COLO668 (cell line): ENCODE measurements around the gene PLCXD1.
"Not testable (repeated sequence)": the region's sequence is repeated elsewhere in the genome, so short reads cannot be mapped to it uniquely, and the experiment has no call there.

Source experiments
- DNase-seq: peaks from one replicate; lab custom pipeline; 2025; ENCODE audit not compliant: unreplicated experiment; lab: John Stamatoyannopoulos, UW

The PLCXD1 gene

DNA sequence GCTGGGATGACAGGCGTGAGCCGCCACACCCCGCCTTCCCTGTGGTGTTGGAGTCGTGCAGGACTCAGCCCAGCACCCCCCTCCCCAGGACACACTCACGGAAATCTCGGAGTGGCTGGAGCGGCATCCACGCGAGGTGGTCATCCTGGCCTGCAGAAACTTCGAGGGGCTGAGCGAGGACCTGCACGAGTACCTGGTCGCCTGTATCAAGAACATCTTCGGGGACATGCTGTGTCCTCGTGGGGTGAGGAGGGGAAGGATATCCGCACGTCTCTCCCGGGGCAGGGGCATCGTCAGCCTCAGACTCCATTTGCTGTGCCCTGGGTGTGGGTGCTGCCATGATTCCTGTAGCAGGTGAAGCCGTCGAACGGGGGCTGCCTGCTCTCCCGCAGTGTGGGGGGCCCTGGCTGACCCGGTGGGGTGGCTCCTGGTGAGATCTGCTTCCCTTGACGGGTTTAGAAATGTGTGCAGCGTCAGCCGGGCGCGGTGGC, 10.3 kb downstream of the PLCXD1 start:
- no peak for DNase-seq

DNA sequence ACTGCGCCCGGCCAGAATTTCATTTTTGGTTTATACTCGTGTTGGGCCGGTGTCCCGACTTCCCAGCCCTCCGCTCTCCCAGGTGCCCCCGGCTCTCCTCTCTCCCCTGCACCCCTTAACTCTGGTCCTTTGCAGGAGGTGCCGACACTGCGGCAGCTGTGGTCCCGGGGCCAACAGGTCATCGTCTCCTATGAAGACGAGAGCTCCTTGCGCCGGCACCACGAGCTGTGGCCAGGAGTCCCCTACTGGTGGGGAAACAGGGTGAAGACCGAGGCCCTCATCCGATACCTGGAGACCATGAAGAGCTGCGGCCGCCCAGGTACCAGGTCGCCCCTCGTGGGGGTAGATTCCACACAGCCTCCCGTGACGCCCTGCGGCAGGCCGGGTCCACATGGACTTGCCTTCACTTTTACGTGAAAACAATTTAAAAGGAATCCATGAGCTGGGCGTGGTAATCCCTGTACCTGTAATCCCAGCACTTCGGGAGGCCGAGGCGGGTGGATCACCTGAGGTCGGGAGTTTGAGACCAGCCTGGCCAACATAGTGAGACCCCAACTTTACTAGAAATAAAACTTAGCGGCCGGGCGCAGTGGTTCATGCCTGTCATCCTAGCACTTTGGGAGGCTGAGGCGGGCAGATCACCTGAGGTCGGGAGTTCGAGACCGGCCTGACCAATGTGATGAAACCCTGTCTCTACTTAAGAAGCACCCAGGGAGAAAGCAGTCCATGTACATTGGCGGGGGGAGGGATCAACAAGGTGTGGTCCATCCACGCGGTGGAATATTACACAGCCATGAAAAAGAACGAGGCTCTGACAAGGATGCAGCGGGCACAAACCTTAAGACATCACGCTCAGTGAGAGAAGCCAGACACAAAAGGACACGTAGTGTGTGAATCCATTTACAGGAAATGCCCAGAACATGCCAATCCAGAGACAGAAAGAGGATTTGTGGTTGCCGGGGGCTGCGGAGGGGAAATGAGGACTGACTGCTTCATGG, 12.0 kb downstream of the PLCXD1 start:
- no peak for DNase-seq

DNA sequence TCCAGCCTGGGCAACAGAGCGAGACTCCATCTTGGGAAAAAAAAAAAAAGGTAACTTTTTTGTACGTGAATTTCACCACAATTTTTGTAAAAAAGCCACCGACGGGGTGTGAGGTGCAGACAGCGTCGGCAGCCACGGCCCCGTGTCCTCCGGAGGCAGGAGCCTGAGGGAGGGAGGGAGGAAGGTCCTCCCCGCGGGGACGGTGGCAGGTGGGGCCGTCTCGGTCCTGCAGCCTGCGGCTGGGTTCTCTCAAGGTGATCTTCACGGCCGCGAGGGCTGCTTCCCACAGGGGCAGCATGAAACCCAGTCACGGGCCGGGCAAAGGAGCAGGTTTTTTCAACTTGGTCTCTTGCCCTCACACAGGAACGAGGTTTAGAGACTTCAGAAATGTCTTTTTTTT, 14.0 kb downstream of the PLCXD1 start:
- no peak for DNase-seq

DNA sequence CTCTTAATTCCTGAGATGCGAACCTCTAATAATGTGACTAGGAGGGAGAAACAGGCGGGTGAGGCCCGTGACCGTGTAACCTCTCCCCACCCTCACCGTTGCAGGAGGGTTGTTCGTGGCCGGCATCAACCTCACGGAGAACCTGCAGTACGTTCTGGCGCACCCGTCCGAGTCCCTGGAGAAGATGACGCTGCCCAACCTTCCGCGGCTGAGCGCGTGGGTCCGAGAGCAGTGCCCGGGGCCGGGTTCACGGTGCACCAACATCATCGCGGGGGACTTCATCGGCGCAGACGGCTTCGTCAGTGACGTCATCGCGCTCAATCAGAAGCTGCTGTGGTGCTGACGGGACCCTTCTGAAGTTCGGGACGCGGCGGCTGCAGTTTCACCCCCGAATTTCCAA, 17.8 kb downstream of the PLCXD1 start:
- DNase-seq: no peak

DNA sequence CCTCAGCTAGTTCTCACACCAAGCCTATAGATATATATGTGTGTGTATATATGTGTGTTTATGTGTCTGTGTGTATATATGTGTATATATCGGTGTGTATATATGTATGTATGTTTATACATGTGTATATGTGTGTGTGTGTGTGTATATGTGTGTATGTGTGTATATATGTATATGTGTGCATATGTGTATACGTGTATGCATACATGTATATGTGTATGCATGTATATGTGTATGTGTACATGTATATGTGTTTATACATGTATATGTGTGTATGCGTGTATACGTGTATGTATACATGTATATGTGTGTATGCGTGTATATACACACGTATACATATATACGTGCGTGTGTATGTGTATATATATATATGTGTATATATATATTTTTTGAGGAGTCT, 19.2 kb downstream of the PLCXD1 start:
- DNase-seq: no peak

DNA sequence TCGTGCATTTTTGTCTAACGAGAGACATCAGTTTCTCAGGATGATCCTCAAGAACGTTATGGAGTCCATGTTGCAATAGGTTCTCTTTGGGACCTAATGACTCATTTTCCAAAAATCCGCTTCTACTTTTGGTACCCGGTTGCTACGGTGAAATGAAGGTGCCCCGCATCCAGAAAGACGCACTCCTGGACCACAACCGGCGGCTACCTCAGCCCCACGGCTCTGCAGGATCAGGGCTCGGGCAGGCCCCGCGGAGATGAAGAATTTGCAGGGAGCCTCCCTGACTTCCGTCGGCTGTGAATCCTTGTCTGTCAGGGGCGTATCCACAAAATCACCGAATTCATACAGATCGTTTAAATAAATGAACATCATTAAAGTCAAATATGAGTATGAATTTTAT, 21.8 kb downstream of the PLCXD1 start:
- no peak for DNase-seq

DNA sequence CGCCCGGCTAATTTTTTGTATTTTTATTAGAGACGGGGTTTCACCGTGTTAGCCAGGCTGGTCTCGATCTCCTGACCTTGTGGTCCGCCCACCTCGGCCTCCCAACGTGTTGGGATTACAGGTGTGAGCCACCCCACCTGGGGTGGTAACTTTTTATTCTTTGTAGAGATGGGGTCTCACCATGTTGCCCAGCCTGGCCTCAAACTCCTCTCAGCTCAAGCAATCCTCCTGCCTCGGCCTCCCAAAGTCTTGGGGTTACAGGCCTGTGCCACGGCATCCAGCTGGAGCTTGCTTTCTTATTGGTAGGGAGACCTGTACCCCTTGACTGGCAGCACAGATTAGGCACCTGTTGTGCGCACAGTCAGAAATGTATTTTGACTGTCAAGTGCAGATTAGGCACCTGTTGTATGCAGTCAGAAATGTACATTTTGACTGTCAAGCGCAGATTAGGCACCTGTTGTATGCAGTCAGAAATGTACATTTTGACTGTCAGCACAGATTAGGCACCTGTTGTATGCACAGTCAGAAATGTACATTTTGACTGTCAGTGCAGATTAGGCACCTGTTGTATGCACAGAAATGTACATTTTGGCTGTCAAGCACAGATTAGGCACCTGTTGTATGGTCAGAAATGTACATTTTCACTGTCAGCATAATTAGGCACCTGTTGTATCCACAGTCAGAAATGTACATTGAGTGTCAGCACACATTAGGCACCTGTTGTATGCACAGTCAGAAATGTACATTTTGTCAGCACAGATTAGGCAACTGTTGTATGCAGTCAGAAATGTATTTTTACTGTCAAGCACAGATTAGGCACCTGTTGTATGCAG, 24.8 kb downstream of the PLCXD1 start:
- DNase-seq: not testable (repeated sequence)

DNA sequence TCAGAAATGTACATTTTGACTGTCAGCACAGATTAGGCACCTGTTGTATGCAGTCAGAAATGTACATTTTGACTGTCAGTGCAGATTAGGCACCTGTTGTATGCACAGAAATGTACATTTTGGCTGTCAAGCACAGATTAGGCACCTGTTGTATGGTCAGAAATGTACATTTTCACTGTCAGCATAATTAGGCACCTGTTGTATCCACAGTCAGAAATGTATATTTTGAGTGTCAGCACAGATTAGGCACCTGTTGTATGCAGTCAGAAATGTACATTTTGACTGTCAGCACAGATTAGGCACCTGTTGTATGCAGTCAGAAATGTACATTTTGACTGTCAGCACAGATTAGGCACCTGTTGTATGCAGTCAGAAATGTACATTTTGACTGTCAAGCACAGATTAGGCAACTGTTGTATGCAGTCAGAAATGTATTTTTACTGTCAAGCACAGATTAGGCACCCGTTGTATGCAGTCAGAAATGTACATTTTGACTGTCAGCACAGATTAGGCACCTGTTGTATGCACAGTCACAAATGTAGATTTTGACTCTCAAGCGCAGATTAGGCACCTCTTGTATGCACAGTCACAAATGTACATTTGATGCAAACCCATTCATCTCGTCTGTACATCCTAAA, 25.6 kb downstream of the PLCXD1 start:
- not testable (repeated sequence) for DNase-seq

DNA sequence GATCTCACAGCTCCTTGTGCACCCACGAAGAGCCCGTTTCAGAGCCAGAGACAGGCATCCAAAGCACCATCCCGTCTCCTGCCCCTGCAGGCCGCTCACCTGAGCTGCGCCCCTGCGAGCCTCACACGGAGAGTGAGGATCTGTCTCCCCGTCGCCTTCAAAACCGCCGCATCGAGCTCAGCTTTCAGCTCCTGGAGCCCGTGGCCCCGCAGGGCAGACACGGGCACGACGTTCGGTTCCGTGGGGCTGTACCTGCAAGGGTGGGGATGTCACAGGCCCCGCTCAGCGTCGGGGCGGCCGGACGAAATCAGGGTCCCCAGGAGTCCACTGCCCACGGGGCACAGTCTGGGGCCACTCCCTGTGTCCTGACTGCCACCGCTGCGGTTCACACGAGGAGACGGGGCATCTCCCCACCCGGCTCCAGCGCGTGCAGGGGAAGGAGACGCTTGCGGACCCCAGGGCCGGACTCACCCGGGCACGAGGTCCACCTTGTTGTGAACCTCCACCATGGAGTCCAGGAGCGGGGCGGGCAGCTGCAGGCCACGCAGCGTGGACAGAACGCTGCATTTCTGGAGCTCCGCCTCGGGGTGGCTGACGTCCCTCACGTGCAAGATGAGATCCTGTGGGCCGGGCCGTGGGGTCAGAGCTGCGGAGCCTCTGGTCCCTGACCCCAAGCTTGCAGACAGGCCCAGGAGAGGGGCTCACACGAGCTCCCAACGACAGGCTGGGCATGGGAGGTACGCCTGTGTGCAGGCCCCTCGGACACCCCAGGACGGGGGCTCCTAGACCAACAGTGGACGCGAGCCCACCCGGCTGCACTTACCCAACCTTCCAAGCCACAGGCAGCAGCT, 26.3 kb downstream of the PLCXD1 start:
- DNase-seq: no peak

DNA sequence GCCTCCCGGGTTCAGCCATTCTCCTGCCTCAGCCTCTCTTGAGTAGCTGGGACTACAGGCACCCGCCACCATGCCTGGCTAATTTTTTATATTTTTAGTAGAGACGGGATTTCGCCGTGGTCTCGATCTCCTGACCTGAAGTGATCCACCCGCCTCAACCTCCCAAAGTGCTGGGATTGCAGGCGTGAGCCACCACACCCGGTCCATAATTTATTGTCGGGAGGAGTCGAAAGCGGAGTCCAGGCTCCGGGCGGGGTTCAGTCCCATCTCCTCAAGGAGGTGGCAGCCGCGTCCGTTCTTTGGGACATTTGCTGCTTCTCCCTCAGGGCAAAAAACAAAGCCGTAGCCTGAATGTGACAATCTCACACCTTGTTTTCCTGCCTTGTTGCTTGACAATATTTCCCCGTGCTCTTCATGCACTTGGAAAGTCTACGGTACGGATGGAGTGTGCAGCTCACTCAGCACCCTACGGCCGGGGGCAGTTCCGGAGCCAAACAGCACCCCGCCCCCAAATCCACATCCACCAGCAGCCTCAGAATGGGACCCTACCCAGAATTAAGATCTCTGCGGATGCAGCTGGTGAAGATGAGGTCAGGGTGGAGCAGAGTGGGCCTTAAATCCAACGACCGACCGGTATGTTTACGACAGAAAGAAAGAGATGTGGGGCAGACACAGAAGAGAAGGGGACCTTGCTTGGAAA, 27.8 kb downstream of the PLCXD1 start:
- DNase-seq: no peak

DNA sequence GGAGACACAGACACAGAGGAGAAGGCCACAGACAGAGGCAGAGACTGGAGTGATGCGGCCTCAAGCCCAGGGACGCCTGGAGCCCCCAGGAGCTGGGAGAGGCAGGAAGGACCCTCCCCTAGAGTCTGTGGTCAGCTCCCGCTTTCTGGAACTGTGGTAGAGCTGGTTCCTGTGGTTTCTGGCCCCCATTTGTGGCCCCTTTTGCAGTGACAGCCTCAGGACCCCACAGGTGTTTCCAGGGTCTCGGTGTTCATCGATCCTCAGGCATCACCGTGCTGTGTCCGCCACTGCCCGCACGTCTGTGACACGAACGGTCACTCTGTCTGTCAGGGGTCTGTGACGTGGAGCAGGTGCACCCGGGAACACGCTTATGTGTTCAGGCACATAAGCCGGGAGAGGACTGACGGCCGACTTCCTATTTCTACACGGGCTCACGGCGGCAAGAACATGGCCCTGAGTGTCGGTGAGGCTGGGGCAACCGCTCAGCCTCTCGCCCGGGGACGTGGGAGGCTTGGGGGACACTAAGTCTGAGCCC, 29.5 kb downstream of the PLCXD1 start:
- no peak for DNase-seq

DNA sequence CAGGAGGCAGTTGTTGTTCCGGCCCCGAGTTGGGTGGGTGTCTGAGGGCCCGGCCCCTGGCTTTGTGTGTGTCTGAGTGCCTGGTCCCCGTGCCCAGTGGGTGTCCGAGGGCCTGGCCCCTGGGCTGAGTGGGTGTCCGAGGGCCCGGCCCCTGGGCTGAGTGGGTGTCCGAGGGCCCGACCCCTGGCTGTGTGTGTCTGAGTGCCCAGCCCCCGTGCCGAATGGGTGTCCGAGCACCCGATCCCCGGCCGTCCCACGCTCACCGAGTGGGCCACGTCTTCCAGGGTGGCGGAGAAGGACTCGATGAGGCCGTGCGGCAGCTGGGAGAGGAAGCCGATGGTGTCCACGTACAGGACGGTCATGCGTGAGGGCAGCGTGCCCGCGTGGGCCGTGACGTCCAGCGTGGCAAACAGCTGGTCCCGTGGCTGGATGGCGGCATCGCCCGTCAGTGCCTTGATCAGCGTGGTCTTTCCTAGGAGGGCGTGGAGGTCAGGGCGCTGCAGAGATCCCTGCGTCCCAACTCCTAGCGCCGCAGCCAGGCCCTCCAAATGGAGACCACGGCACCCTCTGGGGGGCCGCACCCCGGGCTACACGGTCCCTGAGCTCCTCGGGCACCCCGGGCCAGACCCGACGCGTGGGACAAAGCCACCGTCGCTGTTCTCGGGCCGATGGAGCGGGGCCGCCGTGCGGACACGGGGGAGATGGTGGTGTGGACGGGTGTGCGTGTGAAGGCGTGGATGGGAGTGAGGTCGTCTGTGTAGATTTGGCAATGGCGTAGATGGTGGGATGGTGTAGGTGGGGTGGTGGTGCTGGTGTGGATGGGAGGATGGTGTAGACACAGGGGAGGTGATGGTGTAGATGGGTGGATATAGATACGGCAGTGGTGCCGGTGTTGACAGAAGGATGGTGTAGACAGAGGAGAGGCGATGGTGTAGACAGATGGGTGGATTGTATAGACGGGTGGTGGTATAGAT, 30.3 kb downstream of the PLCXD1 start:
- no peak for DNase-seq

DNA sequence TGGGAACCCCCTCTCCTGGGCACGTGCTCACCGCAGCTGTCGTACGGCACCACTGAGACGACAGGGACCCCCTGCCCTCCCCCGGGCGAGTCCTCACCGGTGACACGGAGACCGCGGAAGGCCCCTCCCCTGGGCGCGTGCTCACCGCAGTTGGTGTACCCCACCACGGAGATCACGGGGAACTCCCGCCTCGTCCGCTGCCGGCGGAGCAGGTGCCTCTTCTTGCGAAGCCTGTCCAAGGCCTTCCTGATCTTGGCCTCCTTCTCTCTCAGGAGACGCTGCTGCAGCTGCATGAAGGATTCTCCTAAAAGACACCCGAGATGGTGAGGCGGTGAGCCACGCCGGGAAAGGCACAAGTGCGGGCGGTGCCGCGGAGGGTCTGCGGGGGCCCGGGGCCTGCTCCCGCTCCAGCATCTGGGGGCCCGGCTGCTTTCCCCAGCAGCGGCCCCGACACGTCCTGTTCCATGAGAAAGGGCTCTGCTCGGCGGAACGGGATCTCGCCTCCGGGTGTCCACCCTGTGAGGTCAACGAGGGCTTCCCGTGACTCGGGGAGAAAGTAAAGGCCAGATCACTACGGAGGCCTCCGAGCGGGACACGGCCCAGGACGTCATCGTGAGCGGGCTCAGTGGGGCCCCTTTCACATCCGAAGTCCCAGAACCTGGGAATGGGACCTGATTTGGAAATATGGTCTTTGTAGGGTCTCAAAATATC, 31.6 kb downstream of the PLCXD1 start:
- DNase-seq: no peak

DNA sequence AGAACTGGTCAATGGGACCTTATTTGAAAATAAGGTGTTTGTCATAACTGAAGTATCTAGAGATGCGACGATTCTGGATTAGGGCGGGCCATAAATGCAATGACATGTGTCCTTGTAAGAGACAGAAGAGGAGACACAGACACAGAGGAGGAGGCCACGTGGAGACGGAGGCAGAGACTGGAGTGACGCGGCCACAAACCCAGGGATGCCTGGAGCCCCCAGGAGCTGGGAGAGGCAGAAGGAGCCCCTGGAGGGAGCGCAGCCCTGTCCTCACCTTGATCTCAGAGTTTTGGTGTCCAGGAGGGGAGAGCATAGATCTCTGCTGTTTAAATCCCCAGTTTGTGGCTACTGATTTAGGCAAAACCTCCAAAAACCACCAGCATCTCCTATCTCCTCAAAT, 32.4 kb downstream of the PLCXD1 start:
- DNase-seq: no peak

DNA sequence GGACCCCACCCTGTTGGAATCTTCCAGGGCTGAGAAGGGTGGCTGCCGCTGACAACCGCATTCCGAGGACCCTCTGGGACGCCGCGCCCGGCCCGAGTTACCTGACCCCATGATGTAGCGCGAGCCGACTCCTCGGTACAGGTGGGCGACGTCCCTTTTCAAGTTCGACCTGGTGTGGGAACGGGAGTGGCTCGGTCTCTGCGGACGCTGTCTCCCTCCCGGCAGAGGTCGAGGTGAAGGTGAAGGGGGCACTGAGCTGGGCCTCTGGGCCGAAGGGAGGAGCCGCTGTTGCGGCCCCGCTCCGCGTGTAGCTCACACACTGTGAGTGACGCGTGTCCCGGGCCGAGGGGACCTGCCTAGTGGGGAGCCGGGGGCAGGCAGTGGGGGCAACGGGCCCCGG, 32.9 kb downstream of the PLCXD1 start:
- no peak for DNase-seq

DNA sequence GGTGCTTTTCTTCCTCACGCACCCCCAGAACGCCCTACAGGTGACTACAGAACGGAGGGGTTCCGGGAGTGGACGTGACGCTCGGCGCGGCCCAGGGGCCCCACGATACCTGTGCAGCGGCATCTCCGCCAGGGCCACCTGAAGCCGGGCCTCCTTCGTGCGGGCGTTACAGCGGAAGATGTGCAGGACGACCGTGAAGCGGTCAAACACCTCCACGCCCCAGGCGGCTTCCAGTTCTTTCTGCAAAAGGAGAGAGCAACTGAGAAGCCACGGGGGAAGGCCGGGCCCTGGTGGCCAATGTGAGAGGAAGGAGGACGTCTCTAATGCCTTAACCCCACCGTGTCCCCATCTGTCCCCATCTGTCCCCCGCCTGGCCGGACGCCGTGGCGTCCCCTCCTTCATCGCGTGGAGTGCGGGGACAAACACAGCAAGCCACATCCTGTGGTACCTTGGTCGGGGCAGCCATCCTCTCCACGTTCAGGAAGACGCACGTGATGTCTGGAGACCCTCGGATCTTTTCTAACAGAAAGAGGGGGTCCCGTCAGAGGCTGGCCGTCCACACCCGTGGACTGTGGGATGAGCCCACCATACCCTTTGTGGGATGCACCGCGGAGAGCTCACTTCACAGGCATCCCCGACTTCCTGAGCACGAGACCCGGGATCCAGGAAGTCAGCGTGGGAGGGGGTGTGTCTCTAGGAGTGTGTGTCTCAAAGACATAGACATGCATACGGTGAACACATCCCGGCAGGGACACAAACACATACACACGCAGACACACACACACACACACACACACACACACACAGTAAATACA, 33.8 kb downstream of the PLCXD1 start:
- no peak for DNase-seq
